ENCODE results near the gene TUBB2A.
A peak's percentile ranks its signal among the peaks of the same experiment; 100 is the strongest.
"Not testable (repeated sequence)": the region's sequence is repeated elsewhere in the genome, so short reads cannot be mapped to it uniquely, and the experiment has no call there.

The TUBB2A gene

GRCh38 chr6:3157131-3157933 is at the start of gene TUBB2A:
Gene TUBB2A (minus strand): TSS chr6:3157544. CDS start chr6:3157463, 81 bp downstream.
- DNase-seq = peak; percentile 84

GRCh38 chr6:3206339-3207015 is 49.1 kb upstream of the TUBB2A start:
- DNase-seq = no peak

- no peak for DNase-seq
Measured at GRCh38 chr6:3205913-3206312, 48.6 kb upstream of the TUBB2A start.

- no peak for DNase-seq
Measured at GRCh38 chr6:3204921-3205320, 47.6 kb upstream of the TUBB2A start.

- DNase-seq = no peak
Measured at GRCh38 chr6:3202999-3203696, 45.8 kb upstream of the TUBB2A start.

- DNase-seq = no peak
Measured at GRCh38 chr6:3201388-3201787, 44.0 kb upstream of the TUBB2A start.

GRCh38 chr6:3200682-3201081 is 43.3 kb upstream of the TUBB2A start:
- no peak for DNase-seq

- no peak for DNase-seq
Measured at GRCh38 chr6:3199382-3199781, 42.0 kb upstream of the TUBB2A start.

GRCh38 chr6:3197734-3198133 is 40.4 kb upstream of the TUBB2A start:
- DNase-seq = not testable (repeated sequence)

GRCh38 chr6:3196770-3197169 is 39.4 kb upstream of the TUBB2A start:
- DNase-seq = no peak

- no peak for DNase-seq
Measured at GRCh38 chr6:3195695-3196497, 38.6 kb upstream of the TUBB2A start.

- no peak for DNase-seq
Measured at GRCh38 chr6:3195420-3195694, 38.0 kb upstream of the TUBB2A start.

- peak; percentile 8 for DNase-seq
Measured at GRCh38 chr6:3194535-3195419, 37.4 kb upstream of the TUBB2A start.

- no peak for DNase-seq
Measured at GRCh38 chr6:3193102-3193849, 35.9 kb upstream of the TUBB2A start.

GRCh38 chr6:3190779-3191178 is 33.4 kb upstream of the TUBB2A start:
- no peak for DNase-seq

- DNase-seq = no peak
Measured at GRCh38 chr6:3190056-3190455, 32.7 kb upstream of the TUBB2A start.

- DNase-seq = not testable (repeated sequence)
Measured at GRCh38 chr6:3189192-3189591, 31.8 kb upstream of the TUBB2A start.

GRCh38 chr6:3188262-3188661 is 30.9 kb upstream of the TUBB2A start:
- DNase-seq = no peak

GRCh38 chr6:3186974-3187382 is 29.6 kb upstream of the TUBB2A start:
- DNase-seq = no peak

- no peak for DNase-seq
Measured at GRCh38 chr6:3183066-3183465, 25.7 kb upstream of the TUBB2A start.

GRCh38 chr6:3181105-3181504 is 23.8 kb upstream of the TUBB2A start:
- DNase-seq = no peak

All from NCI-H1436 (cell line).